Smooth muscle cell (in vitro differentiated cells): ENCODE measurements around the gene FAR2. TPM values are rescaled to one million over a fixed set of nuclear protein-coding genes. Genes with fewer than 3 reads are reported as not detected.

Experiments used
- DNase-seq: peaks from one replicate; lab custom pipeline; 2025; ENCODE audit not compliant: unreplicated experiment; lab: John Stamatoyannopoulos, UW
- H2AFZ ChIP-seq: fragments of 200-600 bp; sonication (generic); 2 replicates; pipeline ENCODE4 v1.6.0; 2016; ENCODE audit warnings: antibody characterized with exemption, low read depth, mild to moderate bottlenecking
- H3F3A ChIP-seq: fragments of 200-600 bp; sonication (generic); 2 replicates; pipeline ENCODE4 v1.6.0; 2017; ENCODE audit warnings: antibody characterized with exemption, low read depth
- H3K27ac ChIP-seq: fragments of 200-600 bp; sonication (generic); 2 replicates; pipeline ENCODE4 v1.5.1; 2016; ENCODE audit warnings: low read depth, mild to moderate bottlenecking
- H3K27me3 ChIP-seq: fragments of 200-600 bp; sonication (generic); 2 replicates; pipeline ENCODE4 v1.6.1; 2016; ENCODE audit warnings: low read depth, mild to moderate bottlenecking
- H3K36me3 ChIP-seq: fragments of 200-600 bp; sonication (generic); 2 replicates; pipeline ENCODE4 v1.5.1; 2016; ENCODE audit warnings: low read depth
- H3K4me1 ChIP-seq: fragments of 200-600 bp; sonication (generic); 2 replicates; pipeline ENCODE4 v1.5.1; 2016; ENCODE audit warnings: low read depth
- H3K4me2 ChIP-seq: fragments of 200-600 bp; sonication (generic); 2 replicates; pipeline ENCODE4 v1.6.0; 2016; ENCODE audit warnings: mild to moderate bottlenecking
- H3K4me3 ChIP-seq: fragments of 200-600 bp; sonication (generic); 2 replicates; pipeline ENCODE4 v1.5.1; 2016; ENCODE audit warnings: mild to moderate bottlenecking
- H3K79me2 ChIP-seq: fragments of 200-600 bp; sonication (generic); 2 replicates; pipeline ENCODE4 v1.6.0; 2016; ENCODE audit warnings: low read depth, mild to moderate bottlenecking
- H3K9ac ChIP-seq: fragments of 200-600 bp; sonication (generic); 2 replicates; pipeline ENCODE4 v1.6.0; 2016; ENCODE audit warnings: low read depth
- H3K9me3 ChIP-seq: fragments of 200-600 bp; sonication (generic); replicated peaks from 2 replicates; pipeline ENCODE4 v1.5.1; 2016; ENCODE audit warnings: low read depth
- H4K20me1 ChIP-seq: fragments of 200-600 bp; sonication (generic); 2 replicates; pipeline ENCODE4 v1.6.0; 2016; ENCODE audit warnings: low read depth
- WGBS: methylation state at CpG from one replicate; pipeline ENCODE4 v1.1.7; 2016; ENCODE audit warnings: low lambda C conversion rate; 5-methylcytosine and 5-hydroxymethylcytosine counted together
- polyA plus RNA-seq: library from polyadenylated mRNA; unstranded; fragments of >200 nt; fragmentation: Nextera tagmentation; extraction: Ambion mirVana; gene quantifications from 2 replicates; pipeline ENCODE4 v1.2.1, GENCODE V29; 2016
- total RNA-seq: library from RNA; depleted of rRNA; stranded (reverse); fragments of >200 nt; gene quantifications from 2 replicates; pipeline ENCODE4 v1.2.3, GENCODE V29; 2014
- TF ChIP-seq, protein P1 (sequence below): fragments of 200-600 bp; sonication (generic); IDR thresholded peaks from 2 replicates; pipeline ENCODE4 v1.5.1; 2017; ENCODE audit warnings: borderline replicate concordance, mild to moderate bottlenecking, antibody characterized with exemption; ENCODE audit not compliant: insufficient read depth, poor library complexity, severe bottlenecking

The FAR2 gene
- total and polyA plus RNA-seq, 2 experiments from 2014 or later = 1.5 to 8.5 TPM

GRCh38 chr12:29116414-29116813 is 32.7 kb upstream of the FAR2 start:
- no peak overlapping the region for H3K9ac ChIP-seq
- no peak overlapping the region for H3K27ac ChIP-seq
- no peaks in the 10 kb centered on the region for H3K36me3 ChIP-seq
- no peaks in the 10 kb centered on the region for H3K27me3 ChIP-seq
- H3F3A ChIP-seq = no peaks in the 10 kb centered on the region
- H2AFZ ChIP-seq = no peak overlapping the region
- DNase-seq = no peak
- 76% methylated on average over 3 of the region's 3 CpGs for whole genome bisulfite sequencing
- no peaks in the 10 kb centered on the region for H3K79me2 ChIP-seq
- TF ChIP-seq, protein P1, sequence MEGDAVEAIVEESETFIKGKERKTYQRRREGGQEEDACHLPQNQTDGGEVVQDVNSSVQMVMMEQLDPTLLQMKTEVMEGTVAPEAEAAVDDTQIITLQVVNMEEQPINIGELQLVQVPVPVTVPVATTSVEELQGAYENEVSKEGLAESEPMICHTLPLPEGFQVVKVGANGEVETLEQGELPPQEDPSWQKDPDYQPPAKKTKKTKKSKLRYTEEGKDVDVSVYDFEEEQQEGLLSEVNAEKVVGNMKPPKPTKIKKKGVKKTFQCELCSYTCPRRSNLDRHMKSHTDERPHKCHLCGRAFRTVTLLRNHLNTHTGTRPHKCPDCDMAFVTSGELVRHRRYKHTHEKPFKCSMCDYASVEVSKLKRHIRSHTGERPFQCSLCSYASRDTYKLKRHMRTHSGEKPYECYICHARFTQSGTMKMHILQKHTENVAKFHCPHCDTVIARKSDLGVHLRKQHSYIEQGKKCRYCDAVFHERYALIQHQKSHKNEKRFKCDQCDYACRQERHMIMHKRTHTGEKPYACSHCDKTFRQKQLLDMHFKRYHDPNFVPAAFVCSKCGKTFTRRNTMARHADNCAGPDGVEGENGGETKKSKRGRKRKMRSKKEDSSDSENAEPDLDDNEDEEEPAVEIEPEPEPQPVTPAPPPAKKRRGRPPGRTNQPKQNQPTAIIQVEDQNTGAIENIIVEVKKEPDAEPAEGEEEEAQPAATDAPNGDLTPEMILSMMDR = no peak
- no peaks in the 10 kb centered on the region for H3K4me1 ChIP-seq
- no peak overlapping the region for H3K4me2 ChIP-seq
- H3K9me3 ChIP-seq = peaks cover 2% of the 10 kb centered on the region
- no peaks in the 10 kb centered on the region for H4K20me1 ChIP-seq
- H3K4me3 ChIP-seq = no peak overlapping the region

- TF ChIP-seq, protein P1 = no peak
- no peak overlapping the region for H2AFZ ChIP-seq
- H3K9ac ChIP-seq = no peak overlapping the region
- no peaks in the 10 kb centered on the region for H3F3A ChIP-seq
- H3K4me3 ChIP-seq = no peak overlapping the region
- no peak for DNase-seq
- H3K4me1 ChIP-seq = no peaks in the 10 kb centered on the region
- no peaks in the 10 kb centered on the region for H3K36me3 ChIP-seq
- no peak overlapping the region for H3K4me2 ChIP-seq
- H3K27ac ChIP-seq = no peak overlapping the region
- no peaks in the 10 kb centered on the region for H3K27me3 ChIP-seq
- H4K20me1 ChIP-seq = no peaks in the 10 kb centered on the region
- H3K79me2 ChIP-seq = no peaks in the 10 kb centered on the region
- H3K9me3 ChIP-seq = no peaks in the 10 kb centered on the region
- WGBS = 100% methylated on average over 1 of the region's 1 CpG
Observed at GRCh38 chr12:29131539-29131938, 17.5 kb upstream of the FAR2 start.

DNA sequence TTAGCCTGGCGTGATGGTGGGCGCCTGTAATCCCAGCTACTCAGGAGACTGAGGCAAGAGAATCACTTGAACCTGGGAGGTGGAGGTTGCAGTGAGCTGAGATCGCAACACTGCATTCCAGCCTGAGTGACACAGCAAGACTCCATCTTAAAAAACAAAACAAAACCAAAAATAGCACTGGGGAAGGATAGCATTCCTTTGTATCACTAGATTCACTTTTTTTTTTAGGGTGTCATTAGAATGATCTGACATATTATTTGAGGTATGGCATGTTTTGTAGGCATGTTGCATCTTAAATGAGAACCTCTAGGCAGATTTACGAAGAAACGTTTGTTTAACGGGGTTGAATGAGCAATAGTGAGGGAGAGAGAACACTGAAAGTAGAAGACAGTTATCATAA is 16.8 kb upstream of the FAR2 start:
- H3K36me3 ChIP-seq = no peaks in the 10 kb centered on the region
- H3K27me3 ChIP-seq = no peaks in the 10 kb centered on the region
- no peak overlapping the region for H3K4me3 ChIP-seq
- no peaks in the 10 kb centered on the region for H3K9me3 ChIP-seq
- no peak overlapping the region for H2AFZ ChIP-seq
- no peak overlapping the region for H3K27ac ChIP-seq
- TF ChIP-seq, protein P1 = no peak
- H3K9ac ChIP-seq = no peak overlapping the region
- H3K4me1 ChIP-seq = no peaks in the 10 kb centered on the region
- no peaks in the 10 kb centered on the region for H3F3A ChIP-seq
- DNase-seq = no peak
- 93% methylated on average over 6 of the region's 6 CpGs for WGBS
- H3K4me2 ChIP-seq = no peak overlapping the region
- H3K79me2 ChIP-seq = no peaks in the 10 kb centered on the region
- H4K20me1 ChIP-seq = no peaks in the 10 kb centered on the region

- Histone ChIP-seq H4K20me1 (no peaks in the 10 kb centered on the region), H2AFZ (no peak overlapping the region), H3F3A (no peaks in the 10 kb centered on the region), H3K79me2 (no peaks in the 10 kb centered on the region), H3K9ac (no peak overlapping the region), H3K9me3 (no peaks in the 10 kb centered on the region), H3K27ac (no peak overlapping the region), H3K4me1 (no peaks in the 10 kb centered on the region), H3K36me3 (no peaks in the 10 kb centered on the region), H3K27me3 (no peaks in the 10 kb centered on the region), H3K4me3 (no peak overlapping the region), H3K4me2 (no peak overlapping the region)
- 87% methylated on average over 2 of the region's 2 CpGs for WGBS
- TF ChIP-seq, protein P1 = no peak
- no peak for DNase-seq
Observed at GRCh38 chr12:29133181-29133580, 15.9 kb upstream of the FAR2 start.
